Kidney capillary endothelial cell (primary cell): ENCODE measurements around the gene SRGAP3.

Source experiments
- DNase-seq: peaks from one replicate; pipeline ENCODE4 v3.0.0-alpha.2; 2018; ENCODE audit warnings: low spot score

The SRGAP3 gene

GRCh38 chr3:9201266-9201665, 48.2 kb downstream of the SRGAP3 start:
- DNase-seq, result no peak

DNA sequence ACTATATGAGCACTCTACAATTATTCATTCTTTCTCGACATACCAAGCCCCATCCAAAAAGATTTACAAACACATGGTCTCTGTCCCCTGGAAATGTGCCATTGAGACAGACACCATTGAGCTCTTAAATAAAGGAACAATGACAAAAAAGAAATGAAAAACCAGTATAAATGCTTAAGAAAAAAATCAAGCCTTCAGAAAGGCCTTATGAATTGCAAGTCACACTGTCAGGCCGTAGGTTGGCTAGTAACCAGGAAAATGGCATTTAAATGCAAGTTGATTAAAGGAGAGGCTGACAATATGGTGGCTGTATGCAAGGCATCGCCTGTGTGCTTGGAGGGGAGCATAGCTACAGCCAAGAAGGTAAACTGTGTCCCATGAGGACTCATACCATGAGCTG, 49.7 kb downstream of the SRGAP3 start:
- no peak for DNase-seq

DNA sequence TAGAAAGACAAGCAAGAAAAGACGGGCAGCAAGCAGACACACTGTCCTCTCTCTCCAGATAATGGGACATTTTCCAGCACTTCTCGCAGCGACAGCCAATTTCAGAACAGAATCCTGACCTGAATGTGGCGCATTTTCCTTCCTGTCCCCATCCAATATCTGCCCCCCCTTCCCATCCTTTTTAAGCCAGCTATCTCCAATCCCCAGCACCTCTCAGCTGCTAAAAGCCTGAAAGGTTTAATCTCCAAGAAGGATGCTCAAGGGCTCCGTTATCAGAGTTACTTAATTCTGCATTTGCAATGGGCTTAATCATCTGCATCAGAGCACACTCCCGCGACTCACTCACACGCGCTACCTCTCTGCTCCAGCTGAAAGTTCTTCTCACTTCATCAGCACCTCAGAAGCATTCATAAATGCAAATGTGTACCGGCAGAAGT, 50.5 kb downstream of the SRGAP3 start:
- DNase-seq, result no peak

- DNase-seq, result no peak
Observed at GRCh38 chr3:9198261-9198660, 51.2 kb downstream of the SRGAP3 start.

- no peak for DNase-seq
Observed at GRCh38 chr3:9196020-9196419, 53.4 kb downstream of the SRGAP3 start.

DNA sequence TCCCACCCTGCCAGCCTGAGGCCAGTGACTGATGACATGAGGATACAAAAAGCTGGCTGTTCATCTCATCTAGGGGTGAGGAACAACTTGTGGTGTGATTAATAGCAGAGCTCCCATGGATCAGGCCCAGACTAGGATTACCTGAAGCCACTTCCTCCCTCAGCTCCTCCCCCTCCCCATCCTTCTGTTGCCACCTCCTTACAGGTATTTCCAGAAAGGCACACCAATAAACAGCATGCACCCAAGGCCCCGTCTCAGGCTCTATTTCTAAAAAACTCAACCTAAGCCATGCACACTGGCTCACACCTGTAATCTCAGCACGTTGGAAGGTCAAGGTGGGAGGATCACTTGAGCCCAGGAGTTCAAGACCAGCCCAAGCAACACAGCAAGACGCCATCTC, 54.1 kb downstream of the SRGAP3 start:
- DNase-seq, result no peak

- DNase-seq, result no peak
Observed at GRCh38 chr3:9194509-9195184, 54.8 kb downstream of the SRGAP3 start.

DNA sequence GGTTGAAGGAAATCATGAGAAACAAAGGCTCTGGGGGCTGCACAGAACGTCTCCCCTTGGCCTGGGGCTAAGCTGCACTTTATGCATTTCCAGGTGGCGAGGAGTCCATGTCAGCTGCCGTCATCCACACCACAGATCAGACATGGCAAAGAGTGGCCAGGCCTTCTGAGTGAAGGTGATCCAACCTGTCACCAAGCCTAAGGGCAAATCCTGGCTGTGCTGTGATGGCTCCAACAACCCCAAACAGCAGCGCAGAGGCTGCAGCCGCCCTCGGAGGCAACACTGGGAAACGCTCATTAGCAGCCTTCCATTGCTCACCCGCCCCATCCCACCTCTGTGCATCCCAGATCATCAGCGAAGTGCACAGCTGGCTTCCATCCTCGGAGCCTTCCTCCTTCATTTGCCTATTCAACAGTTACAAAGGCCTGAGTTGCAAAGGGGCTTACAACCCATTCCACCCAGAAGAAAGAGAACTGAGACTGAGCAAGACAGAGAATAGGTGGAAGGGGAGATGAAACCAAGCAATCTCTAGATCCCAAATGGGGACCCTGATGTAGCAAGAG, 55.7 kb downstream of the SRGAP3 start:
- no peak for DNase-seq

DNA sequence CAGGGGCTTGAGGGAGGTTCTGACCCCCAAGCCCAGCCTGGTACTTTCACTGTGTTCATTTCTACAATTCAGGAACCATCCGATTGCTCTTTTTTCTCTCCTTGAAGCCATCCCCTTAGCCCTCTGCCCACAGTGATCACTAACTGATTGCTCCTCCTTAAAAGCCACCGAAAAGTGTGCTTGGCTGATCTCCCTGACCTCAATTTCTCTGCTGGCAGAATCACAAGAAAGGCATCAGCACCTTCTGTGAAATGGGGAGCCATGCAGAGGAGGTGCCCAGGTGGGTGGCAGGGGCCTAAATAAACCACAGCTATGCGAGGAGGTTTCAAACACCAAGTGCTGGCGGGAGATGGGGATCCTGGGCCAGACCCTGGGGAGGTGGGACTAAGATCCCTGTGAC, 56.2 kb downstream of the SRGAP3 start:
- DNase-seq, result no peak

DNA sequence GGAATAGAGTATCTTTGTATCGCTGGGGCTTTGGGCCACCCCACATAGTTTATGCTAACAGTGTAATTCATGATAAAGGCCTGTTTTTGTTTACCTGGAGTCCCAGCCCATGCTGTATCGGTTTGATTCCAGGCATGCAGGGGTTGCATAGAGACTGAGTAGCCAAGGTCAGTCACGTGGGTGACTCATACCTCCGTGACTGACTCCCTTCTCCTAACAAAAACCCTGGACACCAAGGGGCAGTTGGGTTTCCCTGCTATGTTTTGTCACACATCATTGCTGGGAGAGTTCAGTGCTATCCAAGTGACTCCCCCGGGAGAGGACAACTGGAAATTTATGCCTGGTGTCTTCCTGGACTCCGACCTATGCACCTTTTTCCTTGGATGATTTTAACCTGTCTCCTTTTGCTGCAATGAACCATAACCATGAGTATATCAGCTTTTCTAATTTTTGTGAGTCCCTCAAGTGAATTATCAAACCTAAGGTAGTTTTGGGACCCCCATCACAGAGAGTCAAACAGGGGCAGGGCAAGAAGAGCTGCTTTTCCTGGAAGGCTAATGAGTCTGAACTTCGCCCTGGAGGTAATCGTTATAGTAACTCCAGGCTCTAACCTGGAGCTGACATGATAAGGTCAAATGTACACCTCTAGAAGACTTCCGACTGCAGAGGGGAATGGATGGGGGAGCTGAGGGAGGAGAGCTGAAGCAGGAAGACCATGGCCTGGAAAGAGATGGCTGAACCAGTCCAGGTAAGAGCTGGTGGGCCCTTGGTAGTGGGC, 57.0 kb downstream of the SRGAP3 start:
- no peak for DNase-seq

- DNase-seq, result no peak
Observed at GRCh38 chr3:9190276-9190675, 59.2 kb downstream of the SRGAP3 start.

DNA sequence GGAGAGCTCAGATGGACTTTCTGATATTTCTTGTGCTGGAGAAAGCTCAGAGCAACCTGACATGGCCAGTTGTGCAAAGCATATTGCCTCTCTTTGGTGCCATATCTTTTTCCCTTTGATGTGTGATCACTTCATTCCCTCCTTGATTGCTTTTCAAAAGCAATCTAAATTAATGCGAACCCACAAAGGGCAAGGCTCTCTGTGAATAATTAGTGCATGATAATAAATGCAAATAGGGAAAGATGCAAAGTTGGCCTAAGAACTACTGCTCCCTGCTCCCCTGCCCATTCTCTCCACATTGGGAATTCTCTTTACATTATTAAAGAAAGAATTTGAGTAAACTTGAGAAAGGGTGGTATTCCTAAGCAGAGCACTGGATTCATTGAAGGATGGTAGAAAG, 60.9 kb downstream of the SRGAP3 start:
- no peak for DNase-seq

- DNase-seq, result no peak
Observed at GRCh38 chr3:9185701-9186100, 63.7 kb downstream of the SRGAP3 start.

- no peak for DNase-seq
Observed at GRCh38 chr3:9185046-9185445, 64.4 kb downstream of the SRGAP3 start.

GRCh38 chr3:9184461-9184835, 65.0 kb downstream of the SRGAP3 start:
- no peak for DNase-seq

DNA sequence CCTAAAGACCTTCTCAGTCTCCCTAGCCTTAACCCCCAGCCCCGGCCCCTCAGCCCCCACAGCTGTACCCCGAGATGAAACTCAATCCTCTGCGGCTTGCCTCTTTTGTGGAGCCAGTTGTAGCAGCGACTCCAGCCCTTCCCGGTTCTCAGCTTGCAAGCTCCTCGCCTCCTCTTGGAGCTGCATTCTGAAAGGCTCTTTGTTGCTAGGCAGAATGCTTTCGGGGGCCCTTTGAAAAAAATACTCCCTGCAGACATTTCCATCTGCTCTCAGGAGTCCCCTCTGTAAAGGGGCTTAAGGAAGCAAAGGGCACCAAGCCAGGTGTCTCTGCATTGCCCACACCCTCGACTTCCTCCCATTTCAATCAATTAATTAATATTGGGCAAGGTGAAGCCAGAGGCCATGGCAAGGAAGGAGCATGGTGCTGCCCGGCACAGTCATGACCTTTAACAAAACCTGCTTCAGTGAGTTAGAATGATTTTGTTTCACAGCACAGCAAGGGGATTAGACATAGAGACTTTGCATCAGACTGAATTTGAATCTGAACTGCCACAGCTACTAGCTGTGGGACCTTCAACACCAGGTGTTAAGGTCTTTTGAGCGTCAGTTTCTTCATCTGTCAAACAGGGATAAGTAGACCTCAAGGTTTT, 65.5 kb downstream of the SRGAP3 start:
- DNase-seq, result no peak

- DNase-seq, result no peak
Observed at GRCh38 chr3:9183011-9183410, 66.4 kb downstream of the SRGAP3 start.

GRCh38 chr3:9180764-9181117, 68.7 kb downstream of the SRGAP3 start:
- DNase-seq, result no peak

DNA sequence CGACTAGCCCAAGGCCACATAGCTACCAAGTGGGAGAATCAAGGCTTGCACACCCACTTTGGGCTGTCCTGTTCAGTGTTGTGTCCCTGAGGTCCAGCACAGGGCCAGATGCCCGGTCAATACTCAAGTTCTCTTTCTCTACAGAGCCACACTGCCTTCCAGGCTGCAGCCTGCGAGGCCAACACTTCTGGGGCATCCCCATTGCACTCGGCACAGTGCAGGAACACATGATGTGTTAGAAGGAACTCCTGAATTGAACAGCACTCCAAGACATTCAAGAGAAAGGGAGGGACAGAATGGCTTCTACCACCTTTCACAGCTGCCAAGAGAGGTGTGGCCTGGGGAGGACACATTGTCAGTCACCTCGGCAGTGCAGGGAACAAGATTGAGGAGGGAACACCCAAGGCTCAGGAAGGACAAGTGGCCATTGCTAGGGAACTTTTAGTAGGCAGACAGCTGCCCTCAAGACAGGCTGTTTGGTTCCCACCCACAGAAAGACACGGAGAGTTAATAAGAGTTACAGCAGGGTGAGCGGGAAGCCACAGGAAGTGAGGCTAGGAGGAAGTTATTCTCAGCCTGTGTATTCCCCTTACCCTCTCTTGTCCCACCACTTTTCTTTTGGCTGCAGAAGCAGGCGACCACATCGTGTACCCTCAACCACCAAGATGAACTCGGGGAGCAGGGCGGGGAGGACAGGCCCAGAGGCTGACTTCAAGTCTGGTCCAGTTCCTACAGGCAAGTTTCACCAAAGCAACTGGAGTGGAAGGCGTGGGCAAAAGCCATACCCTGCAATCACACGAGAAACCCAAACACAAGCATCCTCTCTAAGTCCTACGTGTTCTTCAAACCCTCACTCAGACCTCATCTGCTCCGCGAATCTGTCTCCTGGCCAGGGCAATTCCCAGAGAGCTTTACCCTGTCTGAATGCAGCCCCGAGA, 69.4 kb downstream of the SRGAP3 start:
- no peak for DNase-seq

- DNase-seq, result no peak
Observed at GRCh38 chr3:9178697-9179096, 70.7 kb downstream of the SRGAP3 start.

- no peak for DNase-seq
Observed at GRCh38 chr3:9175421-9175820, 74.0 kb downstream of the SRGAP3 start.

GRCh38 chr3:9173445-9173844, 76.0 kb downstream of the SRGAP3 start:
- no peak for DNase-seq
